ENCODE results near the gene L3MBTL1. TPM values are rescaled to one million over a fixed set of nuclear protein-coding genes. Genes with fewer than 3 reads are reported as not detected.

L3MBTL1 gene
- polyA plus RNA-seq, 3 donors, result 0.31 to 9.0 (median 0.36) TPM

GRCh38 chr20:43576108-43576507 lies 68.6 kb downstream of the L3MBTL1 start:
- Mint-ChIP-seq H3K9me3 (no peaks in the 10 kb centered on the region), H3K36me3 (no peaks in the 10 kb centered on the region), H3K4me1 (no peaks in the 10 kb centered on the region), H3K27ac (peak overlapping the region in 1 of 7 donors; percentile 53), H3K4me3 (no peak overlapping the region), H3K27me3 (ENCODE audit: low read depth in 3 of 3) (peaks cover 0 to 1% (median under 1%) of the 10 kb centered on the region in 3 donors)
- intact Hi-C loops (cut with micrococcal nuclease), result no loop called here
- H3K4me1 ChIP-seq (ENCODE audit: control insufficient read depth in 1 of 2, insufficient read depth in 2 of 2, low read length in 2 of 2), result no peaks in the 10 kb centered on the region
- H3K36me3 ChIP-seq (replicated peaks in 1 of 2; ENCODE audit: control insufficient read depth in 1 of 2, insufficient read depth in 2 of 2, low read length in 2 of 2), result no peaks in the 10 kb centered on the region
- no peaks in the 10 kb centered on the region for H3K9me3 ChIP-seq (replicated peaks in 1 of 2; ENCODE audit: control insufficient read depth in 1 of 2, insufficient read depth in 1 of 2, low read length in 2 of 2)
- no peaks in the 10 kb centered on the region for H4K20me1 ChIP-seq (ENCODE audit: insufficient read depth, low read length)
- no peaks in the 10 kb centered on the region for H3K79me2 ChIP-seq (ENCODE audit: insufficient read depth, low read length)
- no peak for DNase-seq
- H3K4me3 ChIP-seq (replicated peaks in 1 of 3; ENCODE audit: low read depth in 2 of 3, low read length in 3 of 3), result no peak overlapping the region
- H2AFZ ChIP-seq (ENCODE audit: insufficient read depth, low read depth, low read length, poor library complexity, severe bottlenecking), result no peak overlapping the region
- H3K27ac ChIP-seq (ENCODE audit: low read depth in 1 of 2, low read length in 2 of 2), result no peak overlapping the region
- no peaks in the 10 kb centered on the region for H3K27me3 ChIP-seq (ENCODE audit: control insufficient read depth in 2 of 2, insufficient read depth in 2 of 2, low read length in 2 of 2)
- WGBS (ENCODE audit: insufficient coverage), result 100% methylated on average over 8 of the region's 10 CpGs
- H3K9ac ChIP-seq (ENCODE audit: insufficient read depth, low read length, poor library complexity, severe bottlenecking), result no peak overlapping the region
- TF ChIP-seq CTCF (IDR thresholded peaks at IDR 0.05), result no peak
- H3K4me2 ChIP-seq (replicated peaks; ENCODE audit: extremely low read depth, low read length, poor library complexity, severe bottlenecking), result no peak overlapping the region

GRCh38 chr20:43579861-43580793 lies 72.6 kb downstream of the L3MBTL1 start:
- H3K27ac ChIP-seq (ENCODE audit: low read depth in 1 of 2, low read length in 2 of 2), result no peak overlapping the region

More at GRCh38 chr20:43579861-43580793, 72.6 kb downstream of the L3MBTL1 start:
- Mint-ChIP-seq H3K27me3 (ENCODE audit: low read depth in 3 of 3) (peaks cover 0 to 1% (median 0%) of the 10 kb centered on the region in 3 donors), H3K27ac (no peak overlapping the region), H3K9me3 (no peaks in the 10 kb centered on the region), H3K4me1 (peaks cover 15% of the 10 kb centered on the region), H3K36me3 (no peaks in the 10 kb centered on the region), H3K4me3 (no peak overlapping the region)
- DNase-seq, result no peak
- no peaks in the 10 kb centered on the region for H3K9me3 ChIP-seq (replicated peaks in 1 of 2; ENCODE audit: control insufficient read depth in 1 of 2, insufficient read depth in 1 of 2, low read length in 2 of 2)
- no peaks in the 10 kb centered on the region for H3K36me3 ChIP-seq (replicated peaks in 1 of 2; ENCODE audit: control insufficient read depth in 1 of 2, insufficient read depth in 2 of 2, low read length in 2 of 2)
- H3K9ac ChIP-seq (ENCODE audit: insufficient read depth, low read length, poor library complexity, severe bottlenecking), result no peak overlapping the region
- H2AFZ ChIP-seq (ENCODE audit: insufficient read depth, low read depth, low read length, poor library complexity, severe bottlenecking), result no peak overlapping the region
- no peaks in the 10 kb centered on the region for H3K79me2 ChIP-seq (ENCODE audit: insufficient read depth, low read length)
- peaks cover 12 to 13% of the 10 kb centered on the region in 2 donors for H3K4me1 ChIP-seq (ENCODE audit: control insufficient read depth in 1 of 2, insufficient read depth in 2 of 2, low read length in 2 of 2)
- H3K4me3 ChIP-seq (replicated peaks in 1 of 3; ENCODE audit: low read depth in 2 of 3, low read length in 3 of 3), result no peak overlapping the region
- no peaks in the 10 kb centered on the region for H3K27me3 ChIP-seq (ENCODE audit: control insufficient read depth in 2 of 2, insufficient read depth in 2 of 2, low read length in 2 of 2)
- intact Hi-C loops (cut with micrococcal nuclease), result no loop called here
- no peaks in the 10 kb centered on the region for H4K20me1 ChIP-seq (ENCODE audit: insufficient read depth, low read length)
- H3K4me2 ChIP-seq (replicated peaks; ENCODE audit: extremely low read depth, low read length, poor library complexity, severe bottlenecking), result no peak overlapping the region
- WGBS (ENCODE audit: insufficient coverage), result no CpG with 5 or more reads among the region's 7 CpGs
- no peak for TF ChIP-seq CTCF (IDR thresholded peaks at IDR 0.05)
